ENCODE results near the gene NECTIN3. TPM values are rescaled to one million over a fixed set of nuclear protein-coding genes. Genes with fewer than 3 reads are reported as not detected.

NECTIN3 gene
- total RNA-seq, 4 donors from 2014 or later: 1.4 to 9.9 (median 2.0) TPM

DNA sequence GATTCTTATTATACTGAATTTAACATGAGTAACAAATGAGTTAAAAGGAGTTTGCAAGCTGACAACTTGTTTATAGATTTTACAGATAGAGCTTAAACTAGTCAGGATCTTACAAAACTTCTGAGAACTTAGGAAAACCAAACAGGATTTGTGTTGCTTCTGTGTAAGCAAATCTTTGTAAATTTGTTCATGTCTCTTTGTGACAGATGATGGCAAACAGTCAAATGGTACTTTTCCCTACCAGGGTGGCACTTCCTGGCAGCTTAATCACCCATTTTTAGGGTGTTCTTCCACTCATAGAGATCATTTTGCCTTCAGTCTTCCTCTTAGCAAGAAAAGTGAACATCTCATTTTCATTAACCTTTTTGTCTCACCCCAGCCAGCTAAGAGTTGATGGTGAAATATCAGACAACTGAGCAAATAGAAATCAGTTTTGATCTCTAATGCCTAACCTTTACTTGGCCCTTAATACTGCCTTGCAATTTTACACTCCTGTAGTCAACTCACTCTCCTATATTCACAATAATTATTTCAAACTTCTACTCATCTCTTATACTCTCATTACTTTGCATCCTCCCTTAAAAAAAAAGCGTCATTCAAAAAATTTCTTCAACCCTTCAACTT is 23.7 kb upstream of the NECTIN3 start:
- no peak for DNase-seq
- H3K27me3 ChIP-seq: no peaks in the 10 kb centered on the region
- H3K27ac ChIP-seq: no peak overlapping the region
- H3K9me3 ChIP-seq: no peaks in the 10 kb centered on the region
- intact Hi-C loops (cut with DNase I): no loop called here
- no peak overlapping the region for H3K4me3 ChIP-seq
- WGBS, 2 donors: 79 to 81% methylated on average over 1 of the region's 1 CpG
- no peaks in the 10 kb centered on the region for H3K36me3 ChIP-seq
- TF ChIP-seq, protein P1, sequence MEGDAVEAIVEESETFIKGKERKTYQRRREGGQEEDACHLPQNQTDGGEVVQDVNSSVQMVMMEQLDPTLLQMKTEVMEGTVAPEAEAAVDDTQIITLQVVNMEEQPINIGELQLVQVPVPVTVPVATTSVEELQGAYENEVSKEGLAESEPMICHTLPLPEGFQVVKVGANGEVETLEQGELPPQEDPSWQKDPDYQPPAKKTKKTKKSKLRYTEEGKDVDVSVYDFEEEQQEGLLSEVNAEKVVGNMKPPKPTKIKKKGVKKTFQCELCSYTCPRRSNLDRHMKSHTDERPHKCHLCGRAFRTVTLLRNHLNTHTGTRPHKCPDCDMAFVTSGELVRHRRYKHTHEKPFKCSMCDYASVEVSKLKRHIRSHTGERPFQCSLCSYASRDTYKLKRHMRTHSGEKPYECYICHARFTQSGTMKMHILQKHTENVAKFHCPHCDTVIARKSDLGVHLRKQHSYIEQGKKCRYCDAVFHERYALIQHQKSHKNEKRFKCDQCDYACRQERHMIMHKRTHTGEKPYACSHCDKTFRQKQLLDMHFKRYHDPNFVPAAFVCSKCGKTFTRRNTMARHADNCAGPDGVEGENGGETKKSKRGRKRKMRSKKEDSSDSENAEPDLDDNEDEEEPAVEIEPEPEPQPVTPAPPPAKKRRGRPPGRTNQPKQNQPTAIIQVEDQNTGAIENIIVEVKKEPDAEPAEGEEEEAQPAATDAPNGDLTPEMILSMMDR (IDR thresholded peaks at IDR 0.05): no peak
- no peak for TF ChIP-seq POLR2A (IDR thresholded peaks at IDR 0.05)
- H3K4me1 ChIP-seq: no peaks in the 10 kb centered on the region

DNA sequence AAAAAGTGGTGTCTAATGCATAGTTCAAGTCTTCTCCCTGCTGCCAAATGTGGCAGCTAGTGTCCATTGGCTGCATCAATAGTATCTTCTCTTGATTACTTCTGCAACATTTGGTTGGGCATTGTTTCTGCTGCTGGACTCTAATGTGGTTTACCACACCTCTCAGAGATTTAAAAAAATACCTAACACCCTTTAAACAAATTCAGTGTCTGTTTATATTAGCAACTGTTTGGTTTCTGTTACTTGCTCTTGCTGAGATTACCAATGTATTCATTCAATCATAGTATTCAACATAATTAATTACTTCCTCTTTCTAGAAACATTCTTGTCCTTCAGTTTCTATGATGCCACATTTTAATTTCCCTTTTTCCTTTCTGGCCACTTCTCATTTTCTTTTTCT is 20.3 kb upstream of the NECTIN3 start:
- Histone ChIP-seq H3K27me3 (no peaks in the 10 kb centered on the region), H3K9me3 (no peaks in the 10 kb centered on the region), H3K27ac (no peak overlapping the region), H3K4me3 (no peak overlapping the region), H3K36me3 (no peaks in the 10 kb centered on the region), H3K4me1 (no peaks in the 10 kb centered on the region)
- intact Hi-C loops (cut with DNase I): no loop called here
- TF ChIP-seq, protein P1 (IDR thresholded peaks at IDR 0.05): no peak
- TF ChIP-seq POLR2A (IDR thresholded peaks at IDR 0.05): no peak
- no peak for DNase-seq

DNA sequence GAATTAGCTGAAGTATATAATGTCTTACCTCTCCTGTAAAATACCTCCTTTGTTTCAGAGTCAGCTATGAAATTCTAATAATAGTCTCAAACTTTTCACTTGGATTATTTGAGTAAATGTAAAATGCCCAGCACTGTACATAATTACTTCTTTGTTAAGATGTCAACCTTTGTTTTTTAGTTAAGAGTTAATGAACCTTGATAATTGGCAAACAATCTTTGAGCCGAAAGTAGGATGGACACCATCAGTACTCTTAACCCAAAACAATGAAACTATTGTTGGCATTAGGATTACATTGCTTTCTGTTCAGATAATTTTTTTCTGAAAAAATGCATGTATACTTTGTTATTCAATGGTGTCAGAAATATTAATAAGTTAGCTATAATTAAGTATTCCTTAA is 3.0 kb upstream of the NECTIN3 start:
- intact Hi-C loops (cut with DNase I): no loop called here
- H3K27ac ChIP-seq: no peak overlapping the region
- no peak for DNase-seq

DNA sequence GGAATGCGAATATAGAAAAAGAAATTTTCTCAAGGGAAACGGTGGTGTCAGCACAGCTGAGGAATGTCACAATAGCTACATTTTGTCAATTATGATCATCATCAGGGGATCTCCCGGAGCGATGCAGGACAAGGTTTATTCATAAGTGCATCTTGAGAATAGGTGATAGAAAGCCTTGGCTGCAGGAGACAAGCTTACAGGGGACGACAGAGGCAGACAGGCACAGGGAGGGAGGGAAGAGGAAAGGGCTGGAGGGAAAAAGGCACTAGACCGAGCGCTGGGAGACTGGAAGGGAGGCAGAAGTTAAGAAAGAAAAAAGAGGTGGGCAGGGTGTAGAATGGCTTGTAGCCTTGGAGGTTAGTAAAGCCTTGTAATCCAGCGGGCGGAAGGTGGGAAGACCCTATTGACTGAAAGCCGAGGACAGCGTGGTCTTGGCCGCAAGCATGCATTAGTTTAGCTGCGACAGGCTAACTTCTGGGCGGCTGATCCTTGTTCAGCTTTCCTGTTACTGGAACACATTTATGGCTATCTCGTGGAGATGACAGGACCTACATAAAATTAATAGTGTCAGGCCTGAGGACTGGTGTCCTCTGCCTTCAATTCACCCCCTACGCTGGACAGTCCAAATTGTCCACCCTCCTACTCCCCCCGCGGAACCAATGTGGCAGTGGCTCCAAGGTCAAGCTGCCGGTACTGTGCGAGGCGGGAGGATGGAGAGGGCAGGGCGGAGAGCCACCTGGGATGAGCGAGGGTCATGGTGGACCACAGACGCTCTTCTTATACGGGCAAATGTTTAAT is 1.4 kb upstream of the NECTIN3 start:
- TF ChIP-seq POLR2A (IDR thresholded peaks at IDR 0.05): no peak
- WGBS, 2 donors: 20 to 24% methylated on average over 17 to 22 of the region's 25 CpGs
- Histone ChIP-seq H3K36me3 (no peaks in the 10 kb centered on the region), H3K27me3 (peaks cover 0 to 27% (median 0%) of the 10 kb centered on the region in 4 donors), H3K4me1 (peaks cover 7 to 44% (median 12%) of the 10 kb centered on the region in 3 donors), H3K4me3 (peak overlapping the region; percentile 49 to 96 (median 74)), H3K27ac (peak overlapping the region; percentile 71 to 96 (median 88)), H3K9me3 (no peaks in the 10 kb centered on the region)
- no peak for DNase-seq
- intact Hi-C loops (cut with DNase I): no loop called here

More for the DNA sequence above, 3.0 kb upstream of the NECTIN3 start:
- TF ChIP-seq POLR2A (IDR thresholded peaks at IDR 0.05): no peak
- TF ChIP-seq, protein P1 (IDR thresholded peaks at IDR 0.05): no peak
- peaks cover 0 to 18% (median 0%) of the 10 kb centered on the region in 4 donors for H3K27me3 ChIP-seq
- H3K4me1 ChIP-seq: peaks cover 7 to 38% (median 12%) of the 10 kb centered on the region in 3 donors
- WGBS, 2 donors: 40 to 56% methylated on average over 1 of the region's 1 CpG
- H3K36me3 ChIP-seq: no peaks in the 10 kb centered on the region
- no peaks in the 10 kb centered on the region for H3K9me3 ChIP-seq
- no peak overlapping the region for H3K4me3 ChIP-seq

DNA sequence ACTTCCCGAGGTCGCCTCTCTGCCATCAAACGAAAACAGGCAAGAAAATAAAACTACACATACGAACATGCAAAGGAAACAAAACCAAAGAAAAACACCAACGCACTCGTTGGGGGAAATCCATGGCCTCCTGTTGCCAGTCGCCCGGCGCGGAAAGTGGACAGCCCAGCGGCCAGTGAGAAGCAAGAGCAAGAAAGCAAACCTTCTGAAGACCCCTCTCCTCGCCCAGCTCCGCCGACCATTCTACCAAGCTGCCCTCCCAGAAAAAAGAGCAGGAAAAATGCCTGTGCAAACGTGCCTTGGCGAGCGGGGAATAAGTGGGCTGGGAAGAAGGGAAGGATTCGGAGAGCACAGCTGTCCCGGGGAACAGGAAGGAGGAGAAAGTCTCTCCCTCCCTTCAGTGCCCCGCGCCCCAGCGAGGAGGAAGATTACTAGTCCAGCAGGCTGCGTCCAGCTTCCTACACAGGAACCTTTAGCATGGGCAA is 802 bp upstream of the NECTIN3 start:
- TF ChIP-seq POLR2A (IDR thresholded peaks at IDR 0.05): no peak
- TF ChIP-seq, protein P1 (IDR thresholded peaks at IDR 0.05): no peak

More for the DNA sequence above, 802 bp upstream of the NECTIN3 start:
- no peak for DNase-seq
- peaks cover 7 to 44% (median 12%) of the 10 kb centered on the region in 3 donors for H3K4me1 ChIP-seq
- peaks cover 0 to 27% (median 0%) of the 10 kb centered on the region in 4 donors for H3K27me3 ChIP-seq
- no peaks in the 10 kb centered on the region for H3K36me3 ChIP-seq
- no peaks in the 10 kb centered on the region for H3K9me3 ChIP-seq
- H3K27ac ChIP-seq: peak overlapping the region; percentile 71 to 96 (median 88)
- H3K4me3 ChIP-seq: peak overlapping the region; percentile 49 to 96 (median 74)
- intact Hi-C loops (cut with DNase I): no loop called here
- WGBS, 2 donors: 0% methylated on average over 18 to 19 of the region's 23 CpGs
